ENCODE data around the gene VENTX.

Gene VENTX, protein sequence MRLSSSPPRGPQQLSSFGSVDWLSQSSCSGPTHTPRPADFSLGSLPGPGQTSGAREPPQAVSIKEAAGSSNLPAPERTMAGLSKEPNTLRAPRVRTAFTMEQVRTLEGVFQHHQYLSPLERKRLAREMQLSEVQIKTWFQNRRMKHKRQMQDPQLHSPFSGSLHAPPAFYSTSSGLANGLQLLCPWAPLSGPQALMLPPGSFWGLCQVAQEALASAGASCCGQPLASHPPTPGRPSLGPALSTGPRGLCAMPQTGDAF

GRCh38 chr10:133237588-133238465, at the start of gene VENTX:
Gene VENTX (plus strand): TSS chr10:133237855. CDS start chr10:133237915, 60 bp downstream.
- DNase-seq: peak; percentile 73

DNA sequence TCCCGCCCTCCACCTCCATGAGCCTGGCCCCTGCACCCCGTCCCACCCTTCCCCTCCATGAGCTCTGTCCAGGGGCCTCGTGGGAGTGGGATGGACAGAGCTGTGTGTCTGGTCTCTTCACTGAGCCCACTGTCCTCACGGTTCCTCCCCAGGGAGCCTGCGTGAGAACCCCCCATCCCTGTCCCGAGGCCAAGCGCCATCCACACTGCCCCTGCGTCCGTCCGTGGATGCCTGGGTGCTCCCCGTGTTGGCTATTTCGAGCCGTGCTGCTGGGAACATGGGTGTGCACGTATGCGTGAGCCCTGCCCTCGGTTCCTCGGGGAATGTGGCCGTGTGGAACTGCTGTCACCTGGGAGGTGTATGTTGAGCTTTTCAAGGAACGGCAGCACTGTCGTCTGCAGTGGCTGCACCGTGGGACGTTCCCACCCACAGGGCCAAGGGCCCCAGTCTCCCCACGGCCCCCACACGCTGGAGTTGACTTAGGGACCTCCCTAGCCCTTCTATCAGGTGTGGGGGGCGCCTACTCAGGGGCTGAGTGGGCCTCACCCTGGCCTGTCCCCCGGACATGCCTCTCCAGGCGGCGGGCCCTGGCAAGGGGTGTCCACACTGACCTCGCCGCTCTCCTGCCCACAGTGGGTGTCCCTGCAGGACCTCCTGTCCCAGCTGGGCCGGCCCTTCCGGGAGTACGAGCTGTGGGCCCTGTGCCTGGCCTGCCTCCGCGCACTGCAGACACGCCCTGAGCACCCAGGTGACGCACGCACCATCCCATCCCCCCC, 49.6 kb upstream of the VENTX start:
- DNase-seq: no peak

- no peak for DNase-seq
These were observed 48.4 kb upstream of the VENTX start for GRCh38 chr10:133189256-133189655.

GRCh38 chr10:133189726-133190125, 47.9 kb upstream of the VENTX start:
- no peak for DNase-seq

DNA sequence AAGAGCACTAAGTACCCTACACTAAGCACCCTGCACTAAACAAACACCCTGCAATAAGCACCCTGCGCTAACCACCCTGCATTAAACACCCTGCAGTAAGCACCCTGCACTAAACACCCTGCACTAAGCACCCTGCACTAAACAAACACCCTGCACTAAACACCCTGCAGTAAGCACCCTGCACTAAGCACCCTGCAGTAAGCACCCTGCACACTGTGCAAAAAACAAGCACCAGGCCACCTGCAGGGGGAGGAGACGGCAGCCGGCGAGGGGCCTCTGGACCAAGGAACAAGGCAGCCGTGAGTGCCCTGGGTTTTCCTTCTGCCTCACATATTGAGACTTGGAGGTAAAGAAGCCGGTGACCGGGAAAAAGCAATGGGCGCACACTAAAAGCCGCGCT, 47.4 kb upstream of the VENTX start:
- no peak for DNase-seq

DNA sequence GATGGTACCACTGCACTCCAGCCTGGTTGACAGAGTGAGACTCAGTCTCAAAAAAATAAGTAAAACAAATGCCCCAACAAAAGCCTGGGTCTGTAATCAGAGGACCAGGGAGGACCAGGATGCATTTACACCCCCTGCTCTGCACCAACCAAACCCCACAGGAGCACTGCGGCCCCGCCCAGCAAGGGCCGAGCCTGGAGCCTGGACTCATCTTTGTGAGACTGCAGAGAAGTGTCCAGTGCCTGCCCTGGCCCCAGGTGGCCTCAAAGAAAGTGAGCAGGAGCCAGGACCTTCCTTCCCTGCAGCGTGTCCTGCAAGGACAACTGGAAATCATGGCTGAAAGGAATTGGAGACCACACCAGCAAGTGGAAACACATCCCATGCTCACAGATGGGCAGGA, 46.0 kb upstream of the VENTX start:
- no peak for DNase-seq

DNA sequence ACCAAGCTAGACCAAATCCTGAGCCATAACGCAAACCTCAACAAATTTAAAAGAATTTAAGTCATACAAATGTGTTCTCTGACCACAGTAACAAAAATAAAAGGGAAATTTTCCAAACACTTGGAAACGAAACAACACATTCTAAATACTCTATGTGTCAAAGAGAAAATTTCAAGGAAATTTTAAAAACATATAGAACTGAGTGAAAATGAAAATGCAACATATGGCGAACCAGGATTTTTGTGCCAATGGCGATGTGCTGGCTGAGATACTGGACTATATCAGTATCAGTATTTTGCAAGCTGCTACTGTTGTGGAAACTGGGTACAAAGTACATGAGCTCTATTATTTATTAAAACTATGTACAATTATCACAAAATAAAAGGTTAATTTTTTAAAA, 43.5 kb upstream of the VENTX start:
- DNase-seq: no peak

GRCh38 chr10:133195096-133195495, 42.6 kb upstream of the VENTX start:
- DNase-seq: no peak

DNA sequence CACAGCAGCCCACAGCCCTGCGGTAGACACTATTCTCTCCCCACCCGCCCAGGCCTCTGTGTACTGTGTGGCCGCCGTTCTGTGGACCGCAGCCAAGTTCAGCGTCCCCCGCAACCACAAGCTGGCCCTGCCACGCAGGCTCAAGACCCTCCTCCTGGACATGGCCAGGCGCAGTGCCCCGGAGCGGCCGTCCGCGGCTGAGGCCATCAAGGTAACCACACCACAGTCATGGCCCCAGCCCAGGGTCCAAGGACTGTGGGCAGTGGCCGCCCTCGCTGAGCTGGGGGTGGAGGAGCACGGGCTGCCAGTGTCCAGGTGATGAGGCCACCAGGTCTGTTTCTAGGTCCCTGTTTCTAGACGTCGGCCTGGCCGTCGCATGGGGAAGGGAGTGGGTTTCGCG, 42.0 kb upstream of the VENTX start:
- DNase-seq: no peak

- no peak for DNase-seq
These were observed 41.3 kb upstream of the VENTX start for GRCh38 chr10:133196221-133196915.

DNA sequence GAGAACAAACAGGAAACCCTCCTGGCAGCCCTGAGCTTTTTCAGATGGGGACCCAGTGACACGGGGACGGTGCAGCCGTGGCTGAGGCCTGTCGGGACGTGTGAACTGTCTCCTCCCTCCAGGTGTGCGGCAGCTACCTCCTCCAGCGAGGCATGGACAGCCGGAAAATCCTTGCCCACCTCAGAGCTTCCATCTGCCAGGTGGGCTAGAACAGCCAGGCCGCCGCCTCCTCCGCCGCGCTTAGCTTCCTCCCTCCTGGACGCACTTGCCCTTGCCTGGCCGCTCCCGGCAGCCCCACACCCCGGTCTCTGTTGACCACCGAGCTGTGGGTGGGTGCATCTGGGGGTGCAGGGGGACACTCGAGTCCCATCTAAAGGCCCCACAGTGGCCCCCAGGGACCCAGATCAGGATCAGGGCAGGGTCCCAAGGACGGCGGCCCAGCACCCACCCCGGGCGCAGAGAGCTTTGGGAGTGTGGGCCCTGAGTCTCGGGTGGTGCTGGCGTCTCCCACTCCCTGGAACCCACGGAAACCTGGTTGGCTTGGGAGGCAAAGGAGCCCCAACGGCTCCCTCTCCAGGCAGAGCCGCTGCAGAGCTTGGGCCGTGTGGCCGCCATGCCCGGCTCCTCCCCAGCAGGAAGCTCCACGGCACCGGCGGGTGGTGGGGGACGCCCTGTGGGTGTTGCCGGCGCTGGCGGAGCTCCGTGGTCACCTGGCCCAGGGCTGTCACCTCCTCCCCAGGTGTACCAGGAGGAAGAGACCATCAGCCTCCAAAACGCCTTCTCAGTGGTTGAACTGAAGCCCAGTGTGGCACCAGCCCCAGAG, 40.5 kb upstream of the VENTX start:
- no peak for DNase-seq

- no peak for DNase-seq
These were observed 39.9 kb upstream of the VENTX start for GRCh38 chr10:133197786-133198185.

GRCh38 chr10:133198206-133198605, 39.4 kb upstream of the VENTX start:
- DNase-seq: no peak

- no peak for DNase-seq
These were observed 38.8 kb upstream of the VENTX start for GRCh38 chr10:133198621-133199487.

- no peak for DNase-seq
These were observed 38.2 kb upstream of the VENTX start for GRCh38 chr10:133199488-133199885.

- DNase-seq: no peak
These were observed 37.6 kb upstream of the VENTX start for GRCh38 chr10:133199992-133200611.

- DNase-seq: no peak
These were observed 37.0 kb upstream of the VENTX start for GRCh38 chr10:133200621-133201031.

DNA sequence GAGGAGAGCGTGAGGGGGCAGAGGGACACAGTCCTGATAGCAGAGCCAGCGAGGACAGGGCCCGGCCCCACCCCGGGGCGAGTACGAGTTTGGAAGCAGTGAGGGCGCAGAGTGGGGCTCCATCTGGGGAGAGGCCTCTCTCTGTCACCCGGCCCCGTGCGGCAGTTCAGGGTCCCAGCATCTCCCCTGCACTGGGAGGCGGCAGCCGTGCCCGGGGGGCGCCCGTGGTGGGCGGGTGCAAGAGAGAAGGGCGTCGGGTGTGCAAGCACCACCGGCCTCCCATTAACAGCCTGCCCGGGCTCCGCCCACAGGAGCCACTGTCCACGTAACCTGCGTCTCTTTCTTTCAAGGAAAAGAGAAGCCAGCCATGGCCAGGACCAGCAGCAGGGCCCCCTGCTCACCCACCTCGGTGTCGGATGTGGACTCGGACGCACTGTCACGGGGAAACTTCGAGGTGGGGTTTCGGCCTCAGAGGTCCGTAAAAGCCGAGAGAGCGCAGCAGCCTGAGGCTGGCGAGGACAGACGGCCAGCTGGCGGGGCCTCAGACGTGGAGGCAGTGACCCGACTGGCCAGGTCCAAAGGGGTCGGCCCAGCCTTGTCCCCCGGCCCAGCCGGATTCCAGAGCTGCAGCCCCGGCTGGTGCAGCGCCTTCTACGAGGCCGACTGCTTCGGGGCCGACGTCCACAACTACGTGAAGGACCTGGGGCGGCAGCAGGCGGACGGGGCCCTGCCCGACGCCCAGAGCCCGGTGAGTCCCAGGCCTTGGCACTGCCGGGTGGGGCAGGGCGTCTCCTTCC, 36.3 kb upstream of the VENTX start:
- no peak for DNase-seq

GRCh38 chr10:133201948-133202725, 35.5 kb upstream of the VENTX start:
- no peak for DNase-seq

Measured in islet precursor cell (in vitro differentiated cells).